NCI-H524 treated with DMSO at 0.1 percent for 48 hours (cell line): Measurements from ENCODE around the gene FADS3.

ENCODE experiments used
- DNase-seq: peaks from one replicate; lab custom pipeline; 2025; lab: John Stamatoyannopoulos, UW

The FADS3 gene

GRCh38 chr11:61834278-61835048 is 56.9 kb downstream of the FADS3 start:
- no peak for DNase-seq

GRCh38 chr11:61833926-61834277 is 57.4 kb downstream of the FADS3 start:
- DNase-seq, result no peak

- no peak for DNase-seq
Observed at GRCh38 chr11:61833471-61833870, 57.9 kb downstream of the FADS3 start.

- DNase-seq, result no peak
Observed at GRCh38 chr11:61832754-61833153, 58.6 kb downstream of the FADS3 start.

GRCh38 chr11:61832207-61832606 is 59.1 kb downstream of the FADS3 start:
- no peak for DNase-seq

GRCh38 chr11:61830237-61831105 is 60.9 kb downstream of the FADS3 start:
- DNase-seq, result no peak

GRCh38 chr11:61829806-61830205 is 61.5 kb downstream of the FADS3 start:
- no peak for DNase-seq

GRCh38 chr11:61828629-61829407 is 62.5 kb downstream of the FADS3 start:
- DNase-seq, result no peak

- DNase-seq, result no peak
Observed at GRCh38 chr11:61828379-61828628, 63.0 kb downstream of the FADS3 start.

GRCh38 chr11:61827571-61828378 is 63.6 kb downstream of the FADS3 start, which contains the start of gene FADS2:
Gene FADS2, plus strand, starts transcription at chr11:61828300. Its CDS starts 91 bp downstream, at chr11:61828391.
- peak; percentile 81 for DNase-seq

- DNase-seq, result no peak
Observed at GRCh38 chr11:61826930-61827570, 64.3 kb downstream of the FADS3 start.
